ENCODE results near the gene FCHSD2.

- TF ChIP-seq, protein P1, sequence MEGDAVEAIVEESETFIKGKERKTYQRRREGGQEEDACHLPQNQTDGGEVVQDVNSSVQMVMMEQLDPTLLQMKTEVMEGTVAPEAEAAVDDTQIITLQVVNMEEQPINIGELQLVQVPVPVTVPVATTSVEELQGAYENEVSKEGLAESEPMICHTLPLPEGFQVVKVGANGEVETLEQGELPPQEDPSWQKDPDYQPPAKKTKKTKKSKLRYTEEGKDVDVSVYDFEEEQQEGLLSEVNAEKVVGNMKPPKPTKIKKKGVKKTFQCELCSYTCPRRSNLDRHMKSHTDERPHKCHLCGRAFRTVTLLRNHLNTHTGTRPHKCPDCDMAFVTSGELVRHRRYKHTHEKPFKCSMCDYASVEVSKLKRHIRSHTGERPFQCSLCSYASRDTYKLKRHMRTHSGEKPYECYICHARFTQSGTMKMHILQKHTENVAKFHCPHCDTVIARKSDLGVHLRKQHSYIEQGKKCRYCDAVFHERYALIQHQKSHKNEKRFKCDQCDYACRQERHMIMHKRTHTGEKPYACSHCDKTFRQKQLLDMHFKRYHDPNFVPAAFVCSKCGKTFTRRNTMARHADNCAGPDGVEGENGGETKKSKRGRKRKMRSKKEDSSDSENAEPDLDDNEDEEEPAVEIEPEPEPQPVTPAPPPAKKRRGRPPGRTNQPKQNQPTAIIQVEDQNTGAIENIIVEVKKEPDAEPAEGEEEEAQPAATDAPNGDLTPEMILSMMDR (IDR thresholded peaks at IDR 0.05), result no peak
- TF ChIP-seq EZH2 (IDR thresholded peaks at IDR 0.05; ENCODE audit: borderline replicate concordance, insufficient read depth, low read depth, low read length, poor library complexity, severe bottlenecking), result no peak
These were observed 318.9 kb downstream of the FCHSD2 start for GRCh38 chr11:72823105-72823804.

Data from B cell (primary cell).